Left ventricle myocardium inferior (tissue), 1 donor: ENCODE data around the gene DMGDH. TPM values are rescaled to one million over a fixed set of nuclear protein-coding genes. Genes with fewer than 3 reads are reported as not detected.

Source experiments
- DNase-seq: peaks from one replicate; pipeline ENCODE4 v3.0.0-alpha.2; 2020
- H3K27ac ChIP-seq: fragments of 200-600 bp; replicated peaks from 2 replicates; pipeline ENCODE4 v1.8.0; 2021
- H3K27me3 ChIP-seq: fragments of 200-600 bp; 2 replicates; pipeline ENCODE4 v1.8.0; 2021; ENCODE audit warnings: low read depth
- H3K36me3 ChIP-seq: fragments of 200-600 bp; 2 replicates; pipeline ENCODE4 v1.8.0; 2021
- H3K4me1 ChIP-seq: fragments of 200-600 bp; 2 replicates; pipeline ENCODE4 v1.8.0; 2021
- H3K4me3 ChIP-seq: fragments of 200-600 bp; 2 replicates; pipeline ENCODE4 v1.8.0; 2021; ENCODE audit warnings: mild to moderate bottlenecking, moderate library complexity
- H3K9me3 ChIP-seq: fragments of 200-600 bp; replicated peaks from 2 replicates; pipeline ENCODE4 v1.8.0; 2021
- intact Hi-C: fragments of 100-400 bp; cut with micrococcal nuclease; formaldehyde crosslinking; loops from one replicate; pipeline ENCODE4 v1.11.0; 2022
- total RNA-seq: library from RNA; stranded (reverse); fragmentation: NEBNext Ultra II Directional; extraction: Animal tissue kit (Norgen Biotek cat#: 25700); gene quantifications from one replicate; pipeline ENCODE4 v1.2.1, GENCODE V29; 2021
- TF ChIP-seq, protein P1 (sequence below): fragments of 200-600 bp; IDR thresholded peaks from 2 replicates; pipeline ENCODE4 v1.8.0; 2021; ENCODE audit warnings: antibody characterized with exemption, mild to moderate bottlenecking, borderline replicate concordance
- donor health status: DM: no; HTN: yes; CAD: no; lungs with severe emphysema.

Gene DMGDH
- total RNA-seq, 1 donor from 2014 or later: 2.4 TPM

DNA sequence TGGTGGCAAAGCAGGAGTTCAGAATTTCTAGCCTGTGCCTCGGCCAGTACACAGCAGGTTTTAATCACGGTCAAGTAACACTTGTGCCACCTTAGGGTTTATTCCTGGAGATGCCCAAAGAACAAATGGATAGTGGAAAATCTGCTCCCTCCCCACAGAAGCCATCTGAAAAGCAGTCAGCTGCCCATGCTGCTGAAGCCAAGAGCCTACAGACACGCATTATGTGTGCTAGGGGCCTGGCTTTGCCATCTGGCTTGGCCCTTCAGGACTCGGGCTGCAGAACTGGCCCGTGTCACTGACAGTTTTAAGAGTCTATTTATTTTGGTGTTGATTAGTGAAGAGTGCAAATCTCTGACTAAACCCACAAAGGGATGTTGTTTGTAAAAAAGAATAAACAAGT is 95.5 kb downstream of the DMGDH start:
- intact Hi-C loops: no loop called here
- Histone ChIP-seq H3K4me1 (peaks cover 28% of the 10 kb centered on the region), H3K27me3 (no peaks in the 10 kb centered on the region), H3K27ac (peak overlapping the region; percentile 13), H3K9me3 (no peaks in the 10 kb centered on the region), H3K4me3 (no peak overlapping the region), H3K36me3 (no peaks in the 10 kb centered on the region)
- peak; percentile 29 for DNase-seq
- TF ChIP-seq, protein P1, sequence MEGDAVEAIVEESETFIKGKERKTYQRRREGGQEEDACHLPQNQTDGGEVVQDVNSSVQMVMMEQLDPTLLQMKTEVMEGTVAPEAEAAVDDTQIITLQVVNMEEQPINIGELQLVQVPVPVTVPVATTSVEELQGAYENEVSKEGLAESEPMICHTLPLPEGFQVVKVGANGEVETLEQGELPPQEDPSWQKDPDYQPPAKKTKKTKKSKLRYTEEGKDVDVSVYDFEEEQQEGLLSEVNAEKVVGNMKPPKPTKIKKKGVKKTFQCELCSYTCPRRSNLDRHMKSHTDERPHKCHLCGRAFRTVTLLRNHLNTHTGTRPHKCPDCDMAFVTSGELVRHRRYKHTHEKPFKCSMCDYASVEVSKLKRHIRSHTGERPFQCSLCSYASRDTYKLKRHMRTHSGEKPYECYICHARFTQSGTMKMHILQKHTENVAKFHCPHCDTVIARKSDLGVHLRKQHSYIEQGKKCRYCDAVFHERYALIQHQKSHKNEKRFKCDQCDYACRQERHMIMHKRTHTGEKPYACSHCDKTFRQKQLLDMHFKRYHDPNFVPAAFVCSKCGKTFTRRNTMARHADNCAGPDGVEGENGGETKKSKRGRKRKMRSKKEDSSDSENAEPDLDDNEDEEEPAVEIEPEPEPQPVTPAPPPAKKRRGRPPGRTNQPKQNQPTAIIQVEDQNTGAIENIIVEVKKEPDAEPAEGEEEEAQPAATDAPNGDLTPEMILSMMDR: no peak

DNA sequence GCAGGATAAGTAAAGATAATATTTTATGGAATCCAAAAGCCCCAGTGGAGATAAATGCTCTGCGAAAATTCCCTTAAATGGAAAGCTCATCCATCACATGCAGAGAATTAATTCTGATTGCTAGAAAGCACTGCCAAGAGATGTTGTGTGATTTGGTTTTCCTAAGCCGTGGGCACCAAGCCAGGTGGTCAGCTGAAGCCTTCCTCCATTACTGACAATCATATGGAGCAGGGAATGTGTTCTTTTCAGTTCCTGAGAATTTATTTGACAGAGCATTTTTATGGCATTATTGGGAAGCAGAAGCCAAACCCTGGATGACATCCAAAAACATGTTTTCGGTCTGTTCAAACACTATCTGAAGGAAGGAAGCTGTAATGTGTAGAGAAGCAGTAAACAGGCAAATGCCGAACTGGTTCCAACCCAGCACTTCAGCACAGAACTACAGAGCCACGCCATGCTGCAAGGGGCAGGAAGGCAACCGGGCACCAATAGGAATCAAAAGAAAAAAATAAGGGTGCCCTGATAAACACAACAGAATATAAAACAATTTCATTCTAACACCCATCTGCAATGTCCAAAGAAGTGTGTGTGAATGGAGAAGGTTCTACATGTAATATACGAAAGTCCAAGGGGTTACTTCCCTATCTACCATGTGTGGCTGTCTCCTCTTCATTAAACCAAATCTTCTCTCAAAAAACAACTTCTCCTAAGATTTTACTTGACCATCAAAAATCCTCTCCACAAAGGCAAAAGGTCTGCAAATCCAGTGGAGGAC is 96.6 kb downstream of the DMGDH start:
- TF ChIP-seq, protein P1: no peak
- intact Hi-C loops: no loop called here
- H3K4me1 ChIP-seq: peaks cover 28% of the 10 kb centered on the region
- peak overlapping the region; percentile 10 for H3K27ac ChIP-seq
- H3K4me3 ChIP-seq: peak overlapping the region; percentile 3
- no peaks in the 10 kb centered on the region for H3K27me3 ChIP-seq
- peak; percentile 30 for DNase-seq
- H3K36me3 ChIP-seq: no peaks in the 10 kb centered on the region
- H3K9me3 ChIP-seq: no peaks in the 10 kb centered on the region

DNA sequence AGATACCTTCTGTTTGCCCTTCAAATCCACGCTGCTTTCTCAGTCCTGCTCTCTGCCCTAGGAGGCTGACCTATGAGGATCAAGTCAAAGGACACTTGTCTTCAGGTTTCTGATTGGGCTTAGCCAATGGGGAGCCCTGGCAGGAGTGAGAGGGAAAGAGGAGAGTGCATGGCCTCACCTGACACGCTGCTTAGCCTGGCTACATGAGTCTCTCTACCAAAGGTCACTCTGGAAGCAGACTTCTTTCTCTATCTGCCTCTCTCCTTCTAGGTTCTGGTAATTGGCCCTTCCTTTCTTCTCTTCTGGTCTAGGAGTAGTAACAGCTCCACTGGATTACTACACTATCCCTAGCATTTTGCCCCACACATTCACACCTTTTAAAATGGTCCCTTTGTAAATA is 97.5 kb downstream of the DMGDH start:
- no peak overlapping the region for H3K27ac ChIP-seq
- no peak for DNase-seq
- no peaks in the 10 kb centered on the region for H3K27me3 ChIP-seq
- TF ChIP-seq, protein P1: no peak
- no peaks in the 10 kb centered on the region for H3K9me3 ChIP-seq
- no peak overlapping the region for H3K4me3 ChIP-seq
- no peaks in the 10 kb centered on the region for H3K36me3 ChIP-seq
- peaks cover 28% of the 10 kb centered on the region for H3K4me1 ChIP-seq
- intact Hi-C loops: no loop called here

DNA sequence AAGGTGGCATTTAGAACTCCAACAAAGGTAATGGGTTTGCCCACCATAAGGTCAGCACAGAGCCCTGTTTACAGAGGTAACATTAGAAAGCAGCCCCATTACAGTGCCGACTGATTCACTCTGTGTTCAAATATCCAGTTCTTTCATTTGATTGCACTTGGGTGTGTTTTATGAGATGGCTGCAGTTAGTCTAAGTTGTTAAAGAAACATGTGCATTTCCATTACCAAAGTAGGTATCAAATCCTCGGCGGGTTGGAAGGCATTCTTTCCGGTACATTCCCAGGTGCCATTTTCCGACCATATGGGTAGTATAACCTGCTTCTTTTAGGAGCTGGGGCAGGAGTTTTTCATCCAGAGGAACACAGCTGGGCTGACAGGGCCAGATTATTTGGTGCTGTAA is 100.7 kb downstream of the DMGDH start:
- DNase-seq: no peak
- TF ChIP-seq, protein P1: no peak
- H3K4me1 ChIP-seq: peaks cover 19% of the 10 kb centered on the region

DNA sequence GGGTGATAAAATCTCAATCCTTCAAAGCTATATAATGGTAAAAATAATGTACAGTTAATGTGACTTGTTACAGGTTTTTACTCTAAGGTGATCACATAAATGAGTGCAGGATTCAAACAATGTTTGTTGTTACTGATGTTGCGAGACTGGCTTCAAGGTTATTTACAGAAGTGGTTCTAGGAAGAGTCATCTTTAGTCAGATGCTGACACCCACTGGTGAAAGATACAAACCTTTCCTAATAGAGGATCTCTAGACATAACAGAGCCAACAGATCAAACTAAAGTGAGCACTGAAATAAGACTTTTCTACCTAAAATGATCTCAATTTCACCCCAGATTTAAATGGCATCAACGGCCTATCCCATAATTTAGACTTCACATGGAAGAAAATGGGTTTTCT is 104.6 kb downstream of the DMGDH start:
- peaks cover 8% of the 10 kb centered on the region for H3K36me3 ChIP-seq
- intact Hi-C loops: loop anchor here (10.0 kb wide), 1 partner anchor 500 kb away; no protein-coding TSS in a partner anchor
- H3K27ac ChIP-seq: no peak overlapping the region

More for the DNA sequence above, 100.7 kb downstream of the DMGDH start:
- intact Hi-C loops: loop anchor here (10.0 kb wide), 1 partner anchor 504 kb away; no protein-coding TSS in a partner anchor
- Histone ChIP-seq H3K27ac (no peak overlapping the region), H3K27me3 (no peaks in the 10 kb centered on the region), H3K9me3 (no peaks in the 10 kb centered on the region), H3K4me3 (no peak overlapping the region), H3K36me3 (no peaks in the 10 kb centered on the region)

More for the DNA sequence above, 104.6 kb downstream of the DMGDH start:
- Histone ChIP-seq H3K4me3 (no peak overlapping the region), H3K27me3 (no peaks in the 10 kb centered on the region), H3K9me3 (no peaks in the 10 kb centered on the region), H3K4me1 (no peaks in the 10 kb centered on the region)
- TF ChIP-seq, protein P1: peak; percentile 69
- no peak for DNase-seq
